Activated CD8-positive, alpha-beta memory T cell treated with anti-CD3 and anti-CD28 coated beads, Interleukin-2, amount 50 U/mL, for 1 hour (primary cell): ENCODE measurements around the gene MC1R.
"Not testable (repeated sequence)": the region's sequence is repeated elsewhere in the genome, so short reads cannot be mapped to it uniquely, and the experiment has no call there.

ENCODE experiments used
- DNase-seq: peaks from one replicate; pipeline ENCODE4 v3.0.0-alpha.2; 2020; ENCODE audit errors: extremely low read depth

The MC1R gene

DNA sequence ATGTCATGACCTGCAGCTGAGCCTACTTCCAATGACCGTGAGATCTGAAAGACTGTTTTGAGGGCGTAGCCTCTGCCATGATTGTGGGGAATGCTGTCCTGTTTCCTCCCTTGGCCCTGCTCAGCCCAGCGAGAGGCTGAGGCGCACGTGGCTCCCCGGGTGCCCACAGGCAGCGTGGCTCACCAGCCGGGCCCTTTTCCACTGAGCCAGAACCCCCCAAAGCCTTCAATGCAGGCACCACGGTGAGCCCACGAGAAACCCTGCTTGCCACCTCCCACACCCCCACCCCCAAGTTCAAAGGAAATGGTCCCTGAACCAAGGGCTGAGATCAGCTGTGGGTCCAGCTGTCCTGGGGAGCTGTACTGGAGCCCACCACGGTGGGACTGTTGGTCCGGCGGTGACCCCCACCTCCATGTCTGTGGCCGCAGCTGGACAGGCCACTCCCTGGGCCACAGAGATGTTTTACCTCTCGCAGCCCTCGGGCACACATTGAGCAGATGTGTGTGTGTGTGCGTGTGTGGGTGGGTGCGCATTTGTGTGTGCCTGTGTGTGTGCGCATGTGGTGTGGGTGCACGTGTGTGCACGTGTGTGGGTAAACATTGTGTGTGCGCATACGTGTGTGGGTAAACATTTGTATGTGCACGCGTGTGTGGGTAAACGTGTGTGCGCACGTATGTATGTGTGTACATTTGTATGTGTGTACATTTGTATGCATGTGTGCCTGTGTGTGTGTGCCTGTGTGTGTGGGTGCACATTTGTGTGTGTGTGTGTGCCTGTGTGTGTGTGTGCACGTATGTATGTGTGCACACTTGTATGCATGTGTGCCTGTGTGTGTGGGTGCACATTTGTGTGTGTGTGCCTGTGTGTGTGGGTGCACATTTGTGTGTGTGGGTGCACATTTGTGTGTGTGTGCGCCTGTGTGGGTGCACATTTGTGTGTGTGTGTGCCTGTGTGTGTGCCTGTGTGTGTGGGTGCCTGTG is 5.0 kb upstream of the MC1R start:
- DNase-seq = no peak

DNA sequence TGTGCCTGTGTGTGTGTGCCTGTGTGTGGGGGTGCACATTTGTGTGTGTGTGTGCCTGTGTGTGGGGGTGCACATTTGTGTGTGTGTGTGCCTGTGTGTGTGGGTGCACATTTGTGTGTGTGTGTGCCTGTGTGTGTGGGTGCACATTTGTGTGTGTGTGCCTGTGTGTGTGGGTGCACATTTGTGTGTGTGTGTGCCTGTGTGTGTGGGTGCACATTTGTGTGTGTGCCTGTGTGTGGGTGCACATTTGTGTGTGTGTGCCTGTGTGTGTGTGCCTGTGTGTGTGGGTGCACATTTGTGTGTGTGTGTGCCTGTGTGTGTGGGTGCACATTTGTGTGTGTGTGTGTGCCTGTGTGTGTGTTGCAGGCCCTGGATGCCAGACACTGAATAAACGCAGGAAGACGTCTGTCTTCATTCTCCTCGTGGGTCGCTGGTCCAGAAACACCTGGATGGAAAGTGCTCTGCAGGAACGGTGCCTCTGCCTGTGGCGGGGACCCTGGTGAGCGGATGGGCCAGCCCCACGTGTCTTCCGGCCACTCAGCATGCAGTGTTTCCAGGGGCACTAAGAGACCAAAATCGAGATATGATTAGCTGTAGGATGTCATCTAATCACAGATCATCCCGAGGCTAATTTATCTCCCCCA is 3.9 kb upstream of the MC1R start:
- not testable (repeated sequence) for DNase-seq

DNA sequence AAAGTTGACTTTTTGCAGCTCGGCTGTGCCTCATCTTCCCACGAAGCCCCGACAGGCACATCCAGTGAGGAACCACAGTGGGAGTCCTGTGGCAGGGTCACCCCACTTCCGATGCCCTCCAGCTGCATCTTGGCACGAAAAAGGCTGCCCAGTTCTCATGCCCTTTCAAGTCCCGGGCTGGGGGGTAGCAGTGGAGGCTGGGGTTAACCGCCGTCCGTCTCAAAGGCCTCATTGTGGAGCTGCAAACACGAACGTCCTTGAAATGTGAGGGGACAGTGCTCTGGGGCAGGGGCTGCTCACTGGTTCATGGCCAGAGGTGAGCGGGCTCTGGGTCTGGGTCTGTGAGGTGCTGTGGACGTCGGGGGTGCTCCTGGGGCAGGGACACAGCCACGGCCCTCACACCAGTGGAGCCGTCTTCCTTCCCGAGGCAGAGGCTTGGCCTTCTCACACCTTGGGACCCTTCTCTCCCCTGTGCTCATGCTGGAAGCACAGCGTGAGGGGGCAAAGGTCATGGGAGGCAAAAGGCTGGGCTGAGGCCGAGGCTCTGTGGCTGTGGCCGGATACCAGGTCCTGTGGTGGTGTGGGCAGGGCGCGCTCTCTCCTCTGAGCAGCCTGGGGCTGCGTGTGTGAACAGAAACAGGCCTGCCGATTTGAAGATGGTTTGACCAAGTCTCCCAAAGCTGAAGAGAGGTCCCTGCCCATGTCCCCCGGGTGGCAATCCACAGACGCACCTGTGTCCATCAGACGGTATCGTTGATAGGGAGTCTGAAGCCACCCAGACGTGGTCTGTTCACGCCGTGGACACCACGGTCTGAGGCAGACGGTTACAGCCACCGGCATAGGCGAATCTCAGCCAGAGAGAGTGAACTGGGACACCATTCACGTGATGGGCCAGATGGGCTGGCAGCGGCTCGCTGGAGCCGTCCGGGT is 3.1 kb upstream of the MC1R start:
- DNase-seq = no peak

DNA sequence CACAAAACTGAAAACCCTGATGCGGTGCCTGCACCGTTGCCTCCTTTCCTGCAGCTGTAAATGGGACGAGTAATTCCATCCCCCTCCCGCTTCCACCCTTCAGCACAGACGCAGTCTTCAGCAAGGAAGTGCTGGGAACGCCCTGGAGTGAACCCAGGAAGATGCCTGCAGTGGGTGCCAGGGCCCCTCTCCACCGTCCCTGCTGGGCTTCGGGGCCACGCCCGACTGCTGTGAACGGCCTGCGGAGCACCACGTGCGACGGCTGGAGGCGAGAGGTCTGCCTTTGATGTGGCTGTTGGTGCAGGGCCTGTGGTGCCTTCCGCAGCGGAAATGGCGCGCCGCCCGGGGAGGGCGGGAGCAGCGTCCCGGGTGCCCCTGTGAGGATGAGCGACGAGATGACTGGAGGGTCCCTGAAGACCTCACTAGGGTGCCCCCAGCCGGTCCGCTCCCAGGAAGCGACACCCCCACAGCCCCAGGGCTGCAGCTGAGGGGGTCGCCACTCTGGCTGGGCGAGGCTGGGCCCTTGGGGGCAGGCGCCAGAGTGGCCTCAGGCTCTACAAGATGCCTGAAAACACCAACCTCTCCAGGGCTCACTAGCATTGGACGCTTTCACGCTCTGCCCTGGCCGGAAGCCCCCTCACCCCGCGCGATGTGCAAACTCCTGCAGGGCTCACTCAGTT is 749 bp upstream of the MC1R start:
- DNase-seq = peak; percentile 25

DNA sequence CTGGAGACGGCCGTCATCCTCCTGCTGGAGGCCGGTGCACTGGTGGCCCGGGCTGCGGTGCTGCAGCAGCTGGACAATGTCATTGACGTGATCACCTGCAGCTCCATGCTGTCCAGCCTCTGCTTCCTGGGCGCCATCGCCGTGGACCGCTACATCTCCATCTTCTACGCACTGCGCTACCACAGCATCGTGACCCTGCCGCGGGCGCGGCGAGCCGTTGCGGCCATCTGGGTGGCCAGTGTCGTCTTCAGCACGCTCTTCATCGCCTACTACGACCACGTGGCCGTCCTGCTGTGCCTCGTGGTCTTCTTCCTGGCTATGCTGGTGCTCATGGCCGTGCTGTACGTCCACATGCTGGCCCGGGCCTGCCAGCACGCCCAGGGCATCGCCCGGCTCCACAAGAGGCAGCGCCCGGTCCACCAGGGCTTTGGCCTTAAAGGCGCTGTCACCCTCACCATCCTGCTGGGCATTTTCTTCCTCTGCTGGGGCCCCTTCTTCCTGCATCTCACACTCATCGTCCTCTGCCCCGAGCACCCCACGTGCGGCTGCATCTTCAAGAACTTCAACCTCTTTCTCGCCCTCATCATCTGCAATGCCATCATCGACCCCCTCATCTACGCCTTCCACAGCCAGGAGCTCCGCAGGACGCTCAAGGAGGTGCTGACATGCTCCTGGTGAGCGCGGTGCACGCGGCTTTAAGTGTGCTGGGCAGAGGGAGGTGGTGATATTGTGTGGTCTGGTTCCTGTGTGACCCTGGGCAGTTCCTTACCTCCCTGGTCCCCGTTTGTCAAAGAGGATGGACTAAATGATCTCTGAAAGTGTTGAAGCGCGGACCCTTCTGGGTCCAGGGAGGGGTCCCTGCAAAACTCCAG is 1.1 kb downstream of the MC1R start:
- no peak for DNase-seq

DNA sequence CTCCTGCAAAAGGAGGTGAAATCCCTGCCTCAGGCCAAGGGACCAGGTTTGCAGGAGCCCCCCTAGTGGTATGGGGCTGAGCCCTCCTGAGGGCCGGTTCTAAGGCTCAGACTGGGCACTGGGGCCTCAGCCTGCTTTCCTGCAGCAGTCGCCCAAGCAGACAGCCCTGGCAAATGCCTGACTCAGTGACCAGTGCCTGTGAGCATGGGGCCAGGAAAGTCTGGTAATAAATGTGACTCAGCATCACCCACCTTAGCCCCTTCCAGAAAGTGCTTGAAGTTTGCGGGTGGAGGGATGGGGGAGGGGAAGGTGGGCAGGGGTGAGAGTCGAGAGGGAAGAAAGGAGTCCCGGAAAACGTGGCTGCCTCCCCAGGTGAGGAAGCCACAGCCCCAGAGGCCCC is 2.1 kb downstream of the MC1R start:
- DNase-seq = no peak

DNA sequence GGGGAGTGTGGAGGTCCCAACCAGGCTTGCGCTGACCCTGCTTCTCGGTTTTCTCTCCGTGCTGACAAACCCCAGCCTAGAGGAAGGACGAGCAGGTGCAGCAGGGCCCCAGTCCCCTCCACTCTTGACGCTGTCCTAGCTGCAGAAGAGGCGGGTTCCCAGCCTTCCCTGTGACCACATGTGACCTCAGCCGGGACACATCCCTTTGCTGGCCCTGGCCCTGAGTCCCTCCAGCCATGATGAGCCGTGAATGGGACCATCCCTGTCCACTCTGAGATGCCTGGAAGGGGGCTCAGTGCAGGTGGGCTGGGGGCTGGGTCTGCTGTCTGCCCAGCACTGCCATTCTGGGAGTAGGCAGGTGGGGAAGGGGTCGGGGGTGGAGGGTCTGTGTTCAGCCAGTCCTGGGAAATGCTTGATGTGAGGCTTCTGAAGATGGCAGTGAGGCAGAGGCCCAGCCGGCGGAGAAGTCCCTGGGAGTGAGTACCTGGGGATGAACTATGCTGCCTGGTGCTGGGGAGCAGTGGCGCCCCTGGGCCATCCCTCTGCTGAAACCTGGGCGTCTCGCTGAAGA is 2.6 kb downstream of the MC1R start:
- DNase-seq = no peak

DNA sequence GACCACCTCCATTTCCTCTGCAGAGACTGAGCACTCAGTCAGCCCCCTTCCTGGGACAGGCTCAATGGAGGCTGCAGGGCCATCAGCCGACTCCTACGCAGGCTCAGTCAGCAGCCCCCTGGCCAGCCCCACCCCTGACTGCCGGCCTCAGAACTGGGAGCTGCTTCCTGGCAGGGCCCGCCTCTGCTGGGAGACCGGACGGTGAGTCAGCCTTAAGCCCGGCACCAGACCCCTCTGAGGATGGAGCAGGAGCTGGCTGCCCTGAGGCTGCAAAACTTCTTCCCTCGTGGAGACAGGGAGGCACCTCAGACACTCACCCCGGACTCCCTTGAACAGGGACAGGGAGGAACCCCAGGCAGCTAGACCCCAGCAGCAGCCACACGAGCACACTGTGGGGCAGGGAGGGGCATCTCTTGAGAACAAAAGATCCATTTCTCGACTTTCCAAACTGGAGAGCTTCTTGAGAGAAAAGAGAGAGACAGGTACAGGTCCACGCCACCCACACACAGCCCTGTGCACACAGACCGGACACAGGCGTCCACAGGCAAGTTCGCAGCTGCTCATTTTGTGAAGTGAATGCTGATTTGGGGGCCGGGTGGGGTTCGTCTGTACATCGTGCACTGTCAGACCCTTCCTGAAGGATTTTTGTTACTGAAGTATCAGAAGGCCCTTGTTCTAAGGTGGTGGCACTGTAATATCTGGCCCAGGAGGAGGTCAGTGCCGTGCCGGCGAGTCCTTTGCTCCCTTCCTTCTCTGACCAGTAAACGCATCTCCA is 3.2 kb downstream of the MC1R start:
- DNase-seq = no peak

DNA sequence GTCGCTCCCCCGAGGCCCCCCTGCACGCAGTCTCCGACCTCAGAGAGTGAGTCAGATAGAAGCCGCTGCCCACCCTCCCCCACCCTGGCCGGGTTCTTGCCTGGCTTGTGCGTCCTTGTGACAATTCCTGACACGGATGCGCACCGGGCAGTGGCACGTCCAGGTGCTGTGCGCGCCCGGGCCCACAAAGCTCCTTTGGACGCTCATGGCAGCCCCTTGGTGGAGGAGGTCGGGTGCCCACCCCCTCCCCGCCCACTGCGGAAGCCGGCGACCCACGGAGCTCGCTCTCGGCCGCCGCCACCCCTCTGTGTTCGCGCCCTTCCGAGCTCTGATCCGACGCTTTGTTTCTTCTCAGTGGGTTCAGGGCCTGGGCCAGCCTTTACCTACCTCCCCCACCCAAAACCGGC is 3.8 kb downstream of the MC1R start:
- DNase-seq = no peak

DNA sequence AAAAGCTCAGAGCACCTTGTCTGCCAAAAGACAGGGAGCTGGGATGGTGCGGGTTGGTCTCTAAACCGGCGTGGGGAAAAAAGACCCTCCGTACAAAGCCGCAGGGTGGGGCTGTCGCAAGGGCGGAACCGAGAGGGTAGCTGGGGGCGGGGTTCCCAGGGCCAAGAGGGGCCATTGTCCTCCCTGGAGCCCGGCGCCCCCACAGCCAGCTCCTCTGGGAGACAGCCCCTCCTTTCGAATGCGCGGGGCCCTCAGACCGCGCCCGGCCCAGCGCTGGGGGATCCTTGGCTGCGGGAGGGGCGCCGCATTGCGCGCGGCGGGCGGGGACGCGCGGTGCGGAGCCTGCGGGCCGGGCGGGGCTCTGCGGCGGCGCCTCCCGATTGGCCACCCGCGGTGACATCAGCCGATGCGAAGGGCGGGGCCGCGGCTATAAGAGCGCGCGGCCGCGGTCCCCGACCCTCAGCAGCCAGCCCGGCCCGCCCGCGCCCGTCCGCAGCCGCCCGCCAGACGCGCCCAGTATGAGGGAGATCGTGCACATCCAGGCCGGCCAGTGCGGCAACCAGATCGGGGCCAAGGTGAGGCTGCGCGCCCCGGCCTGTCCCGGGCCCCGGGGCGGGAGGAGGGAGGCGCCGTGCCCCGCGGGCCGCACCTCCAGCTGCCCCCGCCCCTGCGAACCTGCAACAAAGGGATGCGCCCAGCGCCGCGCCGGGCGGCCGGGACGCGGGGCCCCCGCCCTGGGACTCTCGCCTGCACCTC is 4.4 kb downstream of the MC1R start, which contains the start of gene TUBB3:
Gene TUBB3, plus strand, starts transcription at position 459 of the 756 bp plus-strand sequence. Its CDS starts 60 bp downstream, at position 519.
- no peak for DNase-seq

DNA sequence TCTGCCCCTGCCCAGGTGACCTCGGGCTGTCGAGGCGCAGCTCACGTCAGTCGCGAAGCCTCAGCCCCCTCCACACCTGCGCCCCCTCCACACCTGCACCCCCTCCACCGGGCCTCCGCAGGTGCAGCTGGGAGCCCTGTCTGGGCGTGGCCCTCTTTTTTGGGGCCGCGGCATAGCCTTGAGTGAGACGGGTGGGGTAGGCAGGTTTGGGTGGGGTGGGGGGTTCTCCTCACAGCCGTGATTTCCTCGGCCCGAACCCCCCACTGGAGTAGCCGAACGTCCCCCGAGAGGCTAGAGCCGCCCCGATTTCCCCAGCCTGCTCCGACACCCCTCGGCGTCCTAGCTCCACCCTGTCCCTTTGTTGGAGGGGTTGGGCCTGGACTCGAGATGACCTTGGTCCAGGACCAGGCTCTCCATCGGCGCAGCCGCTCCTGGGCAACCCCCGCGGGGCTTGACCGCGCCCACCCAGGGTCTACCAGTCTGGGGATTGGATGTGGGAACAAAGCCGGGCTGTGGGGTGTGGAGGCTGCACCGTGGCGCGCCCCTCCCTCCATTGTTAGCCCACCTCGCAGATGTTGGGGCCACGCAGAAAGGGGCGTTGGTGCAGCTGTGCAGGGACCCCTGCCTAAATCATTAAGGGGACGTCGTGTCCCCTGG is 5.1 kb downstream of the MC1R start:
- DNase-seq = no peak

DNA sequence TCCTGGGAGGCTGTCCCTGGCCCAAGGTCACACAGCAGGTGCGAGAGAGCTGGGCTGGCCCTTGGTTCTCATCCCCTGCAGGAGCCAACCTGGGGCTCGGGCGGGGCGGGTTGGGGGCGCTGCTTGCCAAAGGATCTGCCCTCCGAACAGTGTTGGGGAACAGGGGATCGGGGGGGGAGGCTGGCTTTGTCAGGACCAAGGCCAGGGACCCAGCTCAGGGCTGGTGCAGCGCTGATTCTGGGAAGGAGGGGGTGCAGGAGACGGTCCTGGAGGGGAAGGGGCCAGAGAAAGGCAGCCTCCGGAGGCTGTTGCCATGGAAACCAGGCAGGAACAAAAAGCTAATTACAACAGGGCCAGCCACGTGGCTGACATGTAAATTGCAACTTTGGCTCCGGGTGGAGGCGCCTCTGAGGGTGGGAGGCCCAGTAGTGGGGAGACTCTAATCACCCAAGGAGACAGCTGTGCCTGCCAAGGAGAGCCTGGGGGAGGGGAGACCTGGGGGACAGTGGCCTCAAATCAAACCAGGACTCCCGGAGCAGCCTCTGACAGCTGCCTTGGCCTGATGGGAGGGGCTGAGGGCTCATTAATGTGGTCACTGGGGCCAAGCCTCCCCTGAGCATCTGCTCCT is 5.7 kb downstream of the MC1R start:
- DNase-seq = no peak

DNA sequence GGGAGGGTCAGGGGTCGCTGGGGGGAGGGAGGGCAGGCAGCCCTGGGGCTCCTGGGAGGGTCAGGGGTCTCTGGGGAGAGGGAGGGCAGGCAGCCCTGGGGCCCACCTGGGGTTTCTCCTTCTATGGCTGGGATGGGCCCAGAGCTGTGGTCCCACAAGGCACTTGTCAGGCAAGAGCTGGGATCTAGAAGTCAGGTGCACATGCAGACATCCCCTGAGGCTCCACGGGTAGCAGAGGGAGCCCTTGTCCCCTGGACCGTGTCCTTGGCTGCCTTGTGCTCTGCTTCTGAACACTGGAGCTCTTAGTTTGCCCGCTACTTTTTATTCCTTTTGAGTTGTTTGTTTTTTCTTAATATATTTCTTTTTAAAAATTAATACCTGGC is 6.3 kb downstream of the MC1R start:
- no peak for DNase-seq

DNA sequence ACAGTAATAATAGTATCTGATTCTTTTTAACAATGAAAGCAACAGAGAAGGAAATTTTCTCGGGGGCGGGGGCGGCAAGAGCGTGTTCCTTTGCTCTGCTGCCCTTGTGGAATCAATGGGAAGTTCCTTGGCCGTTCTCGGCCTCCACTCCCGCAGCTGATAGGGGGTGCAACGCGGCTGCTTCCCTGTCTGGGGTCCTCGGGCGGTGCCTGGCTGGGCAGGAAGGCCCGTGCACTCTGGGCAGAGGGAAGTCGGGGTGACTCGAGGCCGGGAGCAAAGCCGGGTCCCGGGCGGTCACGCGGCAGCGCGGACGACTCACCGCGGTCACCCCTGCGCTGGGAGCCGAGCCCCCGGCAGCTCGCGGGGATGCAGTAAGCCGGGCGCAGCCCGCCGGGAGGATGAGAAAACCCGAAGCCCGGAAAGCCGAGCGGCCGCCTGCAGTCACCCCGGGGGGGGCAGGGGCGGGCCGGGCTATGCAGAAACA is 7.0 kb downstream of the MC1R start:
- DNase-seq = no peak

DNA sequence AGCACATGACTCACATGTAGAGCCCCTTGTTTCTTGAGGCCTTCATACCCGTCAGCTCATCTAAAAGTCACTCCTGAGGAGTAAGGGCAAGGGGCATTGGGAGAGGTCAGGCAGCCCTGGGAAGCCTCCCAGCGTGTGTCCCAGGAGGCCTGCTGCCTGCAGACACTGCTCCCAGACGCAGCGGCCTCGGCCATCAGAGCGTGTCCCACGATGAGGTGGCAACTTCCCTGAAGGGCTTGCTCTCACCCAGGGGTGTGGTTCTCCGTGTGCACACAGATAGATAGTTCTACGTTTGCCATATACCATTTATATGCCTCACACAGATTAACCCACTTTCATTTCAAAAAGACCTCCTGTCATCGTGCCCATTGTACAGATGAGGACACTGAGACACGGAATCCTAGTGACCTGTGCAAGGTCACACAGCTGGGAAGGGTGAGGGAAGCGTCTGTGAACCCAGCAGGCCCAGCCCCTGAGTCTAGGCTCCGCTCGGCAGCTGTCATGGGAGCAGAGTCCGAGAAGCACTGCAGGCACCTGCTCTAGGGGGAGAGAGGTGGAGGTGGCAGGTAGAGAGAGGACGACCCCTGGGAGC is 12.7 kb downstream of the MC1R start:
- DNase-seq = no peak

DNA sequence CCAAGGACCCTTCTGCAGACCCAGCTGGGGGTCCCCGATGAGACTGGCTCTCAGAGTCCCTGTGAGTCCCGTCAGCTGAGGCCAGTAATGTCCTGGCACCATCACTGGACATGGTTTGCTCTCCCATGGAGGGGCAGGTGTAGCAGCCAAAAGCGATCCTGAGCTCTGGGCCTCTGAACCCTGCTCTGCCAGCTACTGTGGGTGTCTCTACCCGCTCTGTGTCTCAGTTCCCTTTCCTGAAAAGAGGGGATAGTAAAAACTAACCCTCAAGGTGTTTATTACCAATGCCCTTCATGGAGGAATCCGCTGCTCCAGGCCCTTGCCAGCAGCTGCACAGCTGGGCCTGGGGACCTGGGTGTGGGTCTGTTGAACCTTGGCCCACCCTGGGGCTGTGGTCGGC is 13.3 kb downstream of the MC1R start:
- no peak for DNase-seq

DNA sequence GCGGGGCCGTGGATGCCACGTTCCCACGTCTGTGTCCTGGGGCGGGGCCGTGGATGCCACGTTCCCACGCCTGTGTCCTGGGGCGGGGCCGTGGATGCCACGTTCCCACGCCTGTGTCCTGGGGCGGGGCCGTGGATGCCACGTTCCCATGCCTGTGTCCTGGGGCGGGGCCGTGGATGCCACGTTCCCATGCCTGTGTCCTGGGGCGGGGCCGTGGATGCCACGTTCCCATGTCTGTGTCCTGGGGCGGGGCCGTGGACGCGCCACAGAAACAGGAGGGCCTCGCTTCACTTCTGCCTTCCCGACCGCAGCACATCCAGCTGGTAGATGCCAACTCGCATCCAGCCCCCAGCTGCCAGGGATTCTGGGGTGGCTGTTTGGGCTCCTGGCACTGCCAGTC is 15.4 kb downstream of the MC1R start:
- not testable (repeated sequence) for DNase-seq
